HG03196 (cell line): ENCODE measurements around the gene NISCH.

Source experiments
- ATAC-seq: cut with Tn5 transposase; IDR thresholded peaks from one replicate; pipeline ENCODE4 v1.9.1; 2021; ENCODE audit not compliant: unreplicated experiment

The NISCH gene

GRCh38 chr3:52447512-52448355, 7.7 kb upstream of the NISCH start:
- no peak for ATAC-seq

GRCh38 chr3:52450489-52451236, 4.7 kb upstream of the NISCH start:
- no peak for ATAC-seq

DNA sequence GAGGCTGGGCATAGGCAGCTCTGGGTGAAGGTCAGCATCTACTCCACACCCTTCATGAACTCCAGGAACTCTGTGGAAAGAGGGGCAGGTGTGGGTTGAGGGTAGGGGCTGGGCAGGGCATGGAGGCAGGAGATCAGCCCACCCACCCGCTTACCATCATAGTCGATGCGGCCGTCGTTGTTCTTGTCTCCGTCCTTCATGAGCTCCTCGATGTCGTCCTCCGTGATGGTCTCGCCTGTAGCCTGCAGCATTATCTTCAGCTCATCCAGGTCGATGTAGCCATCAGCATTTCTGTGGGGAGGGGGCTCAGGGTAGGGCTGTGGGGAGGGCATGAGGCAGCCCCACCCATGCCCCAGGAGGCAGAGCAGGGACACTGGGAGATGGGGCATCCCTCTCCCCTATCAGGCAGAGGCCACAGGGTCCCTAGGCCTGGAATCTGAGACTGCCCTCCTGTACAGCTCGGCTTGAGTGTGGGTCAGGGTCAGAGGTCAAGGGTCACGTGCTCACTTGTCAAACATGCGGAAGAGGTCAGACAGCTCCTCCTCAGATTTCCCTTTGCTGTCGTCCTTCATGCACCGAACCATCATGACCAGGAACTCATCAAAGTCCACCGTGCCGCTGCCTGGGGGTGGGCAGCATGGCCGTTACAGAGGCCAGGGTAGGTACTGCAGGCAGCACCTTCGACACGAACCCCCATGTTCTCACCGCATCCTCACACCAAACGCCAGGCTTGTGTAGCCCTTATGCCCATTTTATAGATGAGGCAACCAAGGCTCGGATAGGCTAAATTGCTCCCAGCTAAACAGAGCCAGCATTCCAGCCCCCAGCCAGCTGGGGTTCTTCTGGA, 3.9 kb upstream of the NISCH start:
- no peak for ATAC-seq

GRCh38 chr3:52452126-52452525, 3.3 kb upstream of the NISCH start:
- no peak for ATAC-seq

- ATAC-seq: no peak
These were observed 2.7 kb upstream of the NISCH start for GRCh38 chr3:52452570-52453221.

GRCh38 chr3:52453496-52454249, 1.7 kb upstream of the NISCH start, which contains the start of gene TNNC1:
Gene TNNC1 (minus strand): TSS chr3:52454041. CDS start chr3:52454015, 26 bp downstream.
- ATAC-seq: no peak

DNA sequence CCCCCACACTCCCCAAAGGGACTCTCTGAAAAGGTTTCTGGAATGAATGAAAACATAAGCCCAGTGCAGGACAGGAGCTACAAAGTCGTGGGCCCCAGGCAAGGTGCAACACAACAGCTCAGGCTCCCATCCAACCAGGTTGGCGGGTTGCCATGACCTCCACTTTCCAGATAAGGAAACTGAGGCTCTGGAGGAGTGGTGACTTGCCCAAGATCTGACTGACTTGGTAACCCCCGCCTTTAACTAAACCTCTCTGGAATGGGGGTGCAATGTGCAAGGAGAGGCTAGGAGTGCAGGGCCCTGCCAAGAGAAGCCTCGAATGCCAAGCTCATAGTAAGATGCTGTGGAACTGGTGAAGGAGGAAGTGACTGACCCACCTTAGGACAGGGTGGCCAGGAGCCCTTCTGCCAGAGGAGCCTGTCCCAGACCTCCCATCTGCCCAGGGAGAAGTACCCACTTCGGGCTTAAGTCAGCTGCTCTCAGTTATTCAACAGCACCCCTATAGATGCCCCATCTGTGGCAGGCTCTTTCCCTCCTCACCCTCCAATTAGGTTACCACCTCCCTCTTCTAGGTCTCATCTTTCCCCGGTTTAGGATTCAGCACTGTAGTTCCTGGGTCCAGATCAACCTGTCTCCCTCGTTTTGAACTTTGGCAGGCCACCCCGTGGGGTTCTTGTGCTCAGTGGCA, 1.0 kb upstream of the NISCH start:
- ATAC-seq: no peak

DNA sequence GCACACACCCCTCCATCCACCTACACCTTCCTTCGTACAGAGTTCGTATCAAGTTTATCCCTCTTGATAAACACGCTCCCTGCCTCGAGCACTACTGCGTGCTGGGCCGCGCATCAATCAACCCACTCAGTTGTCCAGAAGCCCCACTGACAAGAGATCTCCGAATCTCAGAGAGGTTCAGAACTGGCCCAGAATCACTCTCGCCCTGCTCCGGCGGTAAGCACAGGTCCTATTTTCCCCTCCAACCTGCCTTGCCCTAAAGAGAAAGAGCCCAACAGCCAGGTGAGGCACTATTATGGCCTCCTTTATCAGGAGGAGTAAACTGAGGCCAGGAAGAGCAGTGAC, 494 bp upstream of the NISCH start:
- no peak for ATAC-seq

GRCh38 chr3:52456169-52456799, 880 bp downstream of the NISCH start:
- ATAC-seq: no peak

GRCh38 chr3:52456800-52457183, 1.4 kb downstream of the NISCH start:
- no peak for ATAC-seq

- ATAC-seq: no peak
These were observed 2.8 kb downstream of the NISCH start for GRCh38 chr3:52458031-52458760.

DNA sequence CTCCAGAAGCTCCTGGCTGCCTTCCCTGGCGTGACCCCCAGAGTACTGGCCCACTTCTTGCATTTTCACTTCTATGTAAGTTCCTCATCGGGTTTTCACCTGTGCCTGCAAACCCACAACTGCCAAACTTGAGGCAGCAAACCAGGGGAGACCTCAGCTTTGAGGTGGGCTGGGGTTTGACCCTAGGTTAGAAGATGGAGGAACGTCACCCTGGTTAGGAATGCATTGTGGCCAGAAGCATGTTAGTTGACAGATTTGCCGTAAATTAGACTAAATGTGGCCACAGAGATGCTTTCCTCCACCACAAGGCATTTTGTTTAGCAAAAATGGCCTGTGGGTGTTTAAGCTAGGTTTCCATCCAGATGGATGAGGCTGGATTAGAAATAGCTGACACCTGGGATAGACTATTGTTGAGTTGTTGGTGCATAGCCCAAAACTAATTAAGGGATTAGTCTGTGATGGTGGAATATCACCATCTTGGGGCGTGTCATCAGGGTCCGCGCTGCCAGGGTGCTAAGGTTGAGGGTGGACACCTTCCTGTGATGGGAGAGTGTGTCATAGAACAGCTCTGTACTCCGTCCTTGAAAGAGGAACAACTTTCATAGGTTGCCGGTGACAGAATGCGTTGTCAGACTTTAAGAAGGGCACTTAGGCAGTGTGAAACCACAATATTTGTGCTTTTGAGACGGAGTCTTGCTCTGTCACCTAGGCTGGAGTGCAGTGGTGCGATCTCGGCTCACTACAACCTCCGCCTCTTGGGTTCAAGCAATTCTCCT, 3.6 kb downstream of the NISCH start:
- ATAC-seq: no peak

DNA sequence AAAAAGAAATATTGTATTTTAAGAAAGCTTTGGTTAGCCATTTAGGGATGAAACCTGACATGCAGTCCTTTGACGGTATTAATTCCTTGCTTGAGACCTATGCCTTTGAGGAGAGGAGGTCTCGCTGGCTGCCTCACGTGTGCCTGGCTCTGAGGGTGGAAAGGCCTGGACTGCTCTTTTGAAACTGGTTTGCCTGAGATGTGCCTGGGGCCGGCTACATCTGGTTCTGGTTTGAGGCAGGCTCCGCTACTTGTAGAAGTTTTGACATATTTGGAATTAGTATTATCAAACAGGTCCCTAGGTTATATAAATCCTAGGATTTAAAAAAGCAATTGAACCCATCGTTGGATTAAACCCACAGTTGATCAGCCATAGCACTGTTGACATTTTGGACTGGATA, 6.5 kb downstream of the NISCH start:
- ATAC-seq: no peak

DNA sequence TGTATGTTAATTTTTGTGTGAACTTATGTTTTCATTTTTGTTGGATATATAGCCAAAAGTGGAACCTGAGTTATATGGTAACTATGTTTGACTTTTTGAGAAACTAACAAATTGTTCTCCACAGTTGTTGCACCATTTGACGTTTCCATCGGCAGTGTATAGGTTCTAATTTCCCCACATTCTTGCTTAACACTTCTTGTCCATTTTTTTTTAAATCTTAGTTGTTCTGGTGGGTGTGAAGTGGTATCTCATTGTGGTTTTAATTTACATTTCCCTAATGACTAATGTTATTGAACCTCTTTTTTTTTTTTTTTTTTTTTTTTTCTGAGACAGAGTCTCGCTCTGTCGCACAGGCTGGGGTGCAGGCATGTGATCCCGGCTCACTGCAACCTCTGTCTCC, 8.0 kb downstream of the NISCH start:
- ATAC-seq: no peak

DNA sequence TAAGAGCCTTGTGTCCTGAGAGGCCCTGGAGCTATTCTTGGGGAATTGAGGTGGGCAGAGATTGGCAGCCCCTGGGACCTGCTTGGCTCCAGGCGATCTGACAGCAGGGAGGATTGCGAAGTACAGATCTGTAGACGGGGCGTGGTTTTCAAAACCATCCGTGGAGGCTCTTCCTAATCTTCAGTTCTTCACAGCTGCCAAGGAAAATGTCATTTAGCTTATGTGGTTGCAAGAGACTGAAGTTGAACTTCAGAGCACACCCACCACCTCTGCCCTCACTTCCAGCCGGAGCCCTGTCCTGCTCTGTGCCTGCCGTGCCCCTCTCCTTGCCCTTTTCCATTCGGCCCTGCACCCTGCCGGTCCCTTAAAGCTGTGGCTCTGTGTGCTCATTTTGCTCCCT, 12.9 kb downstream of the NISCH start:
- no peak for ATAC-seq

DNA sequence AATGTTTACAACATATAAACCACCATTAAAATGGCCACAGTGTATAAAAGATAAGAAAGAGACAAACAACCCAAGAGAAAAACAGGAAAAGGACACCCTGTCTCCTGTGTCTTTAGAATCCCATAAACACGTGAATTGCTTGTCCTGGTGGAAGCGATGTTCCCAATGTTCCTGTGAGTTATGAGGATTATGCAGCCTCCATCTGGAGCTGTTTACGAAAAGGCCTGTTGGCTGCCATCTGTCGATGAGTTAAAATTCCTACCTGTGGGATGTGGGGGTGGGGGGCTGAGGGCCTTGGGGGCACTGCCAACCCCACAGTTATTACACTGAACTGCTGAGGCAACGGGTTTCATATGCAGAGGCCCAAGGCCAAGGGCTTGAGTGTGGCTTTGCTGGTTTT, 13.6 kb downstream of the NISCH start:
- no peak for ATAC-seq

DNA sequence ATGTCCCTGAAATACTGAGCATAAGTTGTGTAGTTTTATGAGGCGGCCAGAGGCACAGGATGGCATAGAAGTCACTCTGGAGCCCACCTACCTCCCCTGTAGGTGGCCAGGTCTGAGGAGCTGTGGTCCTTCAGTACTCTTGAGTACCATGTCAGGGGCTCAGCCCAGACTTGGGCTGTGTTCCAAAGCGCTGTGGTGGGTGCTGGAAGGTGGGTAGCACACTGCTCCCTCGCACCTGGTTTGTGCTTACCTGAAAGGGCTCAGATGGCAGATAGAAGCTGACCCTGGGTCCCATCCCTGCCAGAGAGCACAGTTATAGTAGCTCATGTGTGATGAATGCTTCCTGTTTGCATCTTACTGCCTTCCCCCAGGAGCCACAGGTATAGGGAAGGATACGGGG, 15.5 kb downstream of the NISCH start:
- ATAC-seq: no peak
